AG08395 (cell line): ENCODE results near the gene LEPR.

Experiments used
- DNase-seq: peaks from one replicate; pipeline ENCODE4 v3.0.0; 2012; ENCODE audit warnings: mixed read lengths, low spot score

The LEPR gene

DNA sequence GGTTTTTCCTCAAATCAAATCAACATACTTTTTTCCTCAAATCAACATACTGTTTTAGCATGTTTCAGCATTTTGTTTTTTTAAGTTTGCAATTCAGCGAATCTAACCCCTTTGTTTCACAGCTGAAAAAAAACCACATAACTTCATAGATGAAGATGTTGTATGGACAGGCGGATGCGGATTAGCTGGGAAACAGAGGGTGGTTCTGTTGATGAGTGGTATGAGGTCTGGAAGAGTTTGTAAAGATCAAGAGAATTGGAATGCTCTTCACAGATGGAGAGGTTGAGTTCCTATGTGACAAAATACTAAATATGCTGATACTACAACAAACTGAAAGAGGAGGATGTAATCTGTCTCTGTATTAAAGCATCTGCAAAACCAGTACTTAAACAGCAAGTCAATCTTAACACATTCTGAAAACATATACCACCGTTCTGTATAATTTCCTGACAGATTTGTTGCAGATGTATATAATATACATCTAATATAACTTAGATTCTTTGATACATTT, 10.6 kb upstream of the LEPR start:
- no peak for DNase-seq

- DNase-seq: no peak
Measured at GRCh38 chr1:65412256-65412983, 8.0 kb upstream of the LEPR start.

DNA sequence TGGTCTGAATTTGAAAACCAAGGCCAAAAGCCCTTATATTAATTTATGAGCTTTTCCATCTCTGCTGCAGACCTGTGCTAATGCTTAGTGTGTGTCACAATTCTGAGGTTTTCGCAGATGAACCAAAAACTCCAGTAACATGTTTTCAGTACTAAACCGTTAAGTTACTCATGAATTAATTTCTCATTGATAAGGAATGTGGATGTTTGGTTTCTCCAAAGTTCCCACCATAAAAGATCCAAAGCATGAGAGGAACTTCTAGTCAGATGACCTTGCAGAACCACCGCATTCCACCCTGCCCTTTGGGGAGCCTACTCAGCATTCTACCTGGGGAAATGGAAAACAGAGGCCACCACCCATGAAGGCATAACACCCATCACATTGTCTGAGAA, 7.5 kb upstream of the LEPR start:
- peak; percentile 32 for DNase-seq

DNA sequence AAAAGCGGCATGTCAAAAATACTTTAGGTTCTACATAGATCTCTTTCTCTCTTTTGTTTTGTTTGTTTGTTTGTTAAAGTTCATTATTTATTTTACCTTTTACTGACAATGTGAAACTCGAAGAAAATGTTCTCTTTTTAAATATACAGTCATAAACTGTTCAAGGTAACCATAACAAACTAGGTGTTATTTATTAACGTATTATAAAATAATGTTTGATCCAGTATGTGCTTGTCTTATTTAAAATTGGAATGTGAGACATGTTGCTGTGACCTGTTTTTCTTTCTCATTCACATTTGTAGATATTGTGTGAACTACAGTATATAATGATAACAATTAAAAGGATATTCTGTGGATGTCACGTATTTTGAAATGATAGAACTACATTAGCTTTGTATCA, 5.9 kb upstream of the LEPR start:
- no peak for DNase-seq

- no peak for DNase-seq
Measured at GRCh38 chr1:65416767-65417166, 3.7 kb upstream of the LEPR start.

GRCh38 chr1:65417729-65418128, 2.7 kb upstream of the LEPR start:
- no peak for DNase-seq

DNA sequence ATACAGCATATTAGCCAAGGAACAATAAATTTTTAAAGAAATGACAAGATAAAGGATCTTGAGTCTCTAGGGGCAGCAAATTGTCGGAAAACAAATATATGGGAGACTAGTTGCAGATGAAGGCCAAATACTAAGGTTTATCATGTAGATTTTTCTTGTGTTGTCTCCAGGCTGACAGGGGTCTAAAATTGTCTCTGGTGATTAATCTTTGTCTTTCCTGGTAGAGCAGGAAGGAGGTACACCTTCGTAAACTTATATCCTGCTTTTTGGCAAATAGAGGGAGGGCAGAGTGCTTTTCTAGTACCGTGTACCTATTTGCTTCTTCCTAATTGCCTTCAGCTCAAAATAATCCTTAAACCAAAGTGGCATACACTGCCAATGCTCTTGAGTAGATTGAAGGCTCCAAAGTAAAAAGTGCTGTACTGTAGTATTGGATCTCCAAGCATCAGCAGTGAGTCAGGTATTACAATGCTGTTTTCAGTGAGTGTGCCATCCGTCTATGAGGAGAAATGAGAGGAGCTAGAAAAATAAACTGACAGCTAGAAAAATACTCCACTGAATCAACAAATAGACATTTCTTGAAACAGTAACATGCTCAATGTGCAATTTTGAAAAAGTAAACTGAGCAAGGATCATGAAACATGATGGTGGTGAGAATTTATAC, 1.8 kb upstream of the LEPR start:
- no peak for DNase-seq

DNA sequence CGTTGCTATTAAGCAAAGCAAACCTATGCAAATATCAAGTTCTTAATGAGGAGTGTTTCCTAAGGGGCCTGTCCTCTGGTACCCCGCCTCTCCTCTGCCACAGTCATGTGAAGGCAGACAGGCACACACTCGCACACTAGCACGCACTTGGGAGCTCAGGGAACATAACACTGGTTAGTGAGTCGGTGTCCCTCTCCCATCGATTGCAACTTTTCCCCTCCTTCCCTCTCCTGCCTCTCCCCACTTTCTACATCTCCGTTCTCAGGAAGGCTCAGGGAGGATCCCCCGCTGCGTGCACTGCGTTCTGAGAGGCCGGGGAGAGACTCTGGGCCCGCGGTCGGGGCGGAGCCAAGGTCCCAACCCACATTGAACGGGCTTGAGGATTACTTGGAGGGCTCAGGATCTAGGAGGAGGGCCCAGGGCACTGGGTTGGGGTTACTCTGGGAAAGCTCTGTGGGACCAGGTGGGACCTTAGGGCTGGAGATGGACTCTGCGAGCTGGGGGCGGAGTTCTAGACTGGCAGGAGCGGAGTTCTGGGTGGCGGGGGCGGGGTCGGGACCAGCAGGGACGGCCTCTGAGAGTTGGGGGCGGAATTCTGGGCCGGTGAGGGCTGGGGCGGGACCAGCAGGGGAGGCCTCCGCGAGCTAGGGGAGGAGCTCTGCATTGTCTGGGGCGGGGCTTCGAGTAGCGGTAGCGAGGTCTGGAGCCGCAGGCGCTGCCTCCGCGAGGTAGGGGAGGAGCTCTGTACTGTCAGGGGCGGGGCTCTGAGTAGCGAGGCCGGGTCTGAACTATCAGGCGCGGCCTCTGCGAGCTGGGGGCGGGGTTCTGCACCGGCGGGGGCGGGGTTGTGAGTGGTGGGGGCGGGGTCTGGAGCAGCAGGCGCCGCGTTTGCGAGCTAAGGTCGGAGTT, 533 bp upstream of the LEPR start:
- DNase-seq: peak; percentile 98

GRCh38 chr1:65421351-65422025, 1.0 kb downstream of the LEPR start:
- no peak for DNase-seq

DNA sequence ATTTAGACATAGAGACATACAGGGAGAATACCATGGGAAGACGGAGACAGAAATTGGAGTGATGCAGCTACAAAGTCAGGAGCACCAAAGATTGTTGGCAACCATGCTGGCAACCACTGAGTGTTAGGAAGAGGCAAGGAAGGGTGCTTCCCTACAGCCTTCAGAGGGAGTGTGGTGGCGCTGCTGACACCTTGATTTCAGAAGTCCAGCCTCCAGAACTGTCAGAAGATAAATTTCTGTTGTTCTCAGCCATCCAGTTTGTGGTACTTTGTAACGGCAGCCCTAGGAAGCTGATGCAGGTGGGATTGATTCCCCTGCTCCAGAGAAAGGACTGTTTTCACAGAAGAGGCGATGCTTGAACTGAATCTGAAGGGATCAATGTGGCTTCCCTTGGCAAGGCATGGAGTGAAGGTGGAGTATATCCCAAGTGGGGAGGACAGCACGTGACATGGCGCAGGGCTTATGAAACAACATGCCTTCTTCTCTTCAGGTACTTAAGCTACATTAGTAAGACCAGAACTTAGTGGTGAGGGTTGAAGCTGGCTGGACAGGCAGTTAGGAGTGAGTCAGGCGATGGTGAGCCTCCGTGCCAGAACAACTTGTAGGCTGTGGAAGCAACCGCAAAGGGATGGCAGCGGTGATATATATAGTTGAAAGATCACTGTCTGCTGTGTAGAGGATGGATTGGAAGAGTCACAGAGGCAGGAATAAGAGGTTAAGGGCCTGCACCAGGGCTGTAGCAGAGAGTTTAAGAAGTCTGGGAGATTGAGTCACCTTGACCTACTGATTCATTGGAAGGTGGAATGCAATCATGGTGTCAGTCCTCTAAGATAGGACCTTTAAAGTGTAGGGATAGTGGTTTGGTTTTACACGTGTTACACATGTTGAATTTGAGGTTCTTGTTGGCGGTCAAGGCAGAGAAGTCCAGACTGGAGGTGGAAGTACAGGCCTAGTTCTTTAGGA, 2.1 kb downstream of the LEPR start:
- DNase-seq: no peak

DNA sequence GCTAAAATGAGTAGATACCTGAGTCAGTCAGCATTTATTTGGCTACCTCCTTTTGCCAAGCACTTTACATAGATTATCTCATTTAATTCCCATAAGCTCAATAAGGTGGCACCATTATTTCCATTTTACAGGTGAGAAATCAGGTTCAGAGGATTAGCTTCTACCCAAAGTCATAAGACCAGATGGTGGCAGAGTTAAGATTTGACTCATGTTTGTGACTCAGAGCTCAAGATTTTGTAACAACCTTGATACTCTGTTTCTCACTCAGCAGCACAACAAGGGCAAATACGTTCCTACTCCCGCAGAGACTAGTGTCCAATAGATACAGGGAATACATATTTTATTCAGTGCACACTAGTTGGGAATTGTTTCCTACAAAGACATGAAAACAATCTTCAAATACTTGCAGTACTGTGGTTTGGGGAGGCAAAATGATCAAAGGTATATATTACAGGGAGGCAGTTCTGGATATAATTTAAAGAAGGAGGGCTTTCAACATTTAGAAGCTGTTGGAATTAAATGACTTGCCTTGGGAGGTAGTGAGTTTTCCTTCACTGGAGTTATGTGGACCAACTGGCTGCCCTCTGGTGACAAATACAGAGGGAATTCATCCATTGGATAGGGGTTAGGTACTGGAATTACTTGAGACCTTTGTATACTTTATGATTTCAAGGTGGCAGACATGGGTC, 3.6 kb downstream of the LEPR start:
- peak; percentile 62 for DNase-seq

- DNase-seq: no peak
Measured at GRCh38 chr1:65424573-65424889, 4.1 kb downstream of the LEPR start.

DNA sequence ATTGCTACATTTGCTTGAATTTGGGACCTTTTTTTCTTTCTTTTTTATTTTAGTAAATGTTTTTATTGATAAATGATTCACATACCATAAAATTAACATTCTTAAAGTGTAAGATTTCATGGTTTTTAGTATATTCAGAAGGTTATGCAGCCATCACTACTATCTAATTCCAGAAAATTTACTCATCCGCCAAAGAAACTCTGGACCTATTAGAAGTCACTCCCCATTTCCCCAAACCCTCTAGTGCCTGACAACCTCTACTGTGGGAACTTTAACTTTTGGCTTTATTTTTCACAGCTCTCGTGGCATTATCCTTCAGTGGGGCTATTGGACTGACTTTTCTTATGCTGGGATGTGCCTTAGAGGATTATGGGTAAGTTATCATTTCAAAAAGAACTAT, 4.5 kb downstream of the LEPR start:
- no peak for DNase-seq

GRCh38 chr1:65425697-65426096, 5.2 kb downstream of the LEPR start:
- DNase-seq: peak; percentile 81

GRCh38 chr1:65429078-65429477, 8.6 kb downstream of the LEPR start:
- DNase-seq: no peak

GRCh38 chr1:65429806-65430205, 9.3 kb downstream of the LEPR start:
- DNase-seq: peak; percentile 76

DNA sequence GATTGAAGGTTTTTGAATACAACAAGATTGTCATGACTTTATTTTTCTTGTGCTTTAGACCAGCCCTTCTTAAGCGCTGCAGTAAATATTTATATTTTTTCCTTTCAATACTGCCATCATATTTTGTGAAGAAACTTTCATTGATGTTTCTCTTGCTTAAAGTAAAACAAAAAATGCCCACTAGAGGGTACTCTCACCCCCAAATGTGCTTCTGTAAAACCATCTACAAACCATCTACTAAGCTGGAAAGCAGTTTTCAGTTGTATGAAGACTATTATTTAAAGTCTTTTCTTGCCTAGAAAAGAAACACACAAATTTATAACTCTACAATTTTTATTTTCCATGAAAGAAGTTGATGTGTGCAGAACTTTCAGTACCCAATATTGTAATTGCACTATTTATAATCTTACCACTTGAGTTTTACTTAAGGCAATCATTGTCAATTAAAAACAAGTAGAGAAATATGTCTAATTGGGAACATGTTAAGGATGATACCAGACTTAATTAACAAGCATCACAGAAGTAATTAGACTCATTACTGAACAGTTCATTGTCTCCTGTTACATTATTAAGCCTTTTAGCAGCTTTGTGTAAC, 10.7 kb downstream of the LEPR start:
- peak; percentile 27 for DNase-seq

- no peak for DNase-seq
Measured at GRCh38 chr1:65432918-65433317, 12.4 kb downstream of the LEPR start.

GRCh38 chr1:65434255-65434654, 13.8 kb downstream of the LEPR start:
- no peak for DNase-seq

DNA sequence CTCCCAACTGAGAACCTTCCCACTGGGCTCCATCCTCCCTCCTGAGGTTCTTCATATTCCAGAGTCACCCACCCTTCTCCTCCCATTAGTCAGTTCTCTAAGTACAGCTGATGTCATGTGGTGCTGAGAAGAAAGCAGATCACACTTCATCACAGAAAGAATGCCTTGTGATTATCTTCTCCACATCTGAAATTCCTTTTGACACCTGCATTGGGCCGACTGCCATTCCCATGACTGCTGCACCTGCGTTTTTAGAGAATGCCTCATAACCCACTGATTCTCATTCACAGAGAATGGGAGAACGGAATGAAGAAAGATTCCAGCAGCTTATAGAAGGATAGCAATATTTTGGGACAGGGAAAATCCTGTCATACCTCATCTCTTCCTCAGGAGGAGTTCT, 14.3 kb downstream of the LEPR start:
- no peak for DNase-seq
